C4-2B (cell line): ENCODE results near the gene GPANK1.
A peak's percentile ranks its signal among the peaks of the same experiment; 100 is the strongest.
"Not testable (repeated sequence)": the region's sequence is repeated elsewhere in the genome, so short reads cannot be mapped to it uniquely, and the experiment has no call there.

Source experiments
- H3K27ac ChIP-seq: fragments of 450-650 bp; 2 replicates; pipeline ENCODE4 v1.5.1; 2017
- CTCF ChIP-seq: fragments of 450-650 bp; conservative IDR thresholded peaks from 2 replicates; pipeline ENCODE4 v1.5.1; 2017; ENCODE audit warnings: mild to moderate bottlenecking
- ZFX ChIP-seq: fragments of 450-650 bp; IDR thresholded peaks from 2 replicates; pipeline ENCODE4 v1.6.1; 2017

Gene GPANK1

GRCh38 chr6:31664790-31665500, at the start of gene GPANK1:
GPANK1 (minus strand) TSS chr6:31664997; CDS start chr6:31664478, 519 bp downstream.
- TF ChIP-seq CTCF (no peak), ZFX (no peak)
- peak within 1 kb of the TSS; percentile 84 for H3K27ac ChIP-seq

GRCh38 chr6:31713991-31714684, 49.3 kb upstream of the GPANK1 start:
- H3K27ac ChIP-seq: no peak overlapping the region
- TF ChIP-seq ZFX (no peak), CTCF (no peak)

- TF ChIP-seq CTCF: no peak
- no peak for TF ChIP-seq ZFX
Measured at GRCh38 chr6:31713465-31713864, 48.7 kb upstream of the GPANK1 start.

GRCh38 chr6:31712296-31712695, 47.5 kb upstream of the GPANK1 start:
- TF ChIP-seq CTCF: no peak; the same call in 1 of the 2 replicates
- TF ChIP-seq ZFX: no peak
- H3K27ac ChIP-seq: no peak overlapping the region

More at GRCh38 chr6:31713465-31713864, 48.7 kb upstream of the GPANK1 start:
- no peak overlapping the region for H3K27ac ChIP-seq

GRCh38 chr6:31711233-31711632, 46.4 kb upstream of the GPANK1 start:
- no peak overlapping the region for H3K27ac ChIP-seq
- TF ChIP-seq ZFX: no peak
- no peak for TF ChIP-seq CTCF

- no peak overlapping the region for H3K27ac ChIP-seq
- no peak for TF ChIP-seq CTCF
Measured at GRCh38 chr6:31710523-31711219, 45.9 kb upstream of the GPANK1 start.

GRCh38 chr6:31709157-31709556, 44.4 kb upstream of the GPANK1 start:
- not testable (repeated sequence) for H3K27ac ChIP-seq
